B cell (primary cell): ENCODE measurements around the gene CENPL.
"Not testable (repeated sequence)": the region's sequence is repeated elsewhere in the genome, so short reads cannot be mapped to it uniquely, and the experiment has no call there.

ENCODE experiments used
- CTCF ChIP-seq: fragments of 200-600 bp; IDR thresholded peaks from one replicate; pipeline ENCODE4 v1.8.0; 2022; ENCODE audit warnings: antibody characterized with exemption, mild to moderate bottlenecking
- EZH2 ChIP-seq: IDR thresholded peaks from 2 replicates; pipeline ENCODE4 v1.6.1; 2012; ENCODE audit warnings: borderline replicate concordance, low read depth, mild to moderate bottlenecking, moderate library complexity, low read length; ENCODE audit not compliant: insufficient read depth, poor library complexity, severe bottlenecking

- not testable (repeated sequence) for TF ChIP-seq CTCF, EZH2
Observed at GRCh38 chr1:173813654-173814053, 11.0 kb downstream of the CENPL start.
